Thyroid gland (tissue), 4 donors: Measurements from ENCODE around the gene ZFP92. TPM values are rescaled to one million over a fixed set of nuclear protein-coding genes. Genes with fewer than 3 reads are reported as not detected.

ENCODE experiments used
- DNase-seq, 2 donors: peaks; one replicate each; pipeline ENCODE4 v3.0.0-alpha.2; 2019
- H3K27ac ChIP-seq, 3 donors: fragments of 200-600 bp; sonication (generic); 1 replicate in 2 of 3; 2 replicates in 1 of 3; pipeline ENCODE4 v1.5.1; 2016 to 2019; ENCODE audit warnings: mild to moderate bottlenecking in 1 of 3, moderate library complexity in 1 of 3
- H3K27me3 ChIP-seq: fragments of 200-600 bp; sonication (generic); one replicate; pipeline ENCODE4 v1.5.1; 2019
- H3K36me3 ChIP-seq, 2 donors: fragments of 200-600 bp; sonication (generic); one replicate each; pipeline ENCODE4 v1.5.1; 2016 to 2019
- H3K4me1 ChIP-seq, 2 donors: fragments of 200-600 bp; sonication (generic); one replicate each; pipeline ENCODE4 v1.5.1; 2017 to 2019
- H3K4me3 ChIP-seq, 3 donors: fragments of 200-600 bp; sonication (generic); replicated peaks in 1 of 3; 1 replicate in 2 of 3; 2 replicates in 1 of 3; pipeline ENCODE4 v1.5.1; 2016; ENCODE audit warnings: mild to moderate bottlenecking in 1 of 3
- H3K9me3 ChIP-seq: fragments of 200-600 bp; sonication (generic); one replicate; pipeline ENCODE4 v1.5.1; 2017
- CTCF ChIP-seq, 6 experiments: fragments of 200-600 bp in 3 of 6; fragments of 450-650 bp in 3 of 6; sonication (generic) in 3 of 6; IDR thresholded peaks; one replicate each; pipeline ENCODE4 v1.5.1; 2016 to 2019; ENCODE audit warnings: antibody characterized with exemption in 6 of 6, mild to moderate bottlenecking in 2 of 6, inconsistent platforms in 1 of 6, moderate library complexity in 1 of 6
- POLR2A ChIP-seq, 2 donors: fragments of 450-650 bp; IDR thresholded peaks; one replicate each; pipeline ENCODE4 v1.6.1; 2017; ENCODE audit warnings: antibody characterized with exemption in 2 of 2, mild to moderate bottlenecking in 2 of 2, moderate library complexity in 1 of 2
- WGBS, 2 donors: methylation state at CpG; one replicate each; pipeline ENCODE4 v1.1.5; 2017; 5-methylcytosine and 5-hydroxymethylcytosine counted together
- intact Hi-C: fragments of 100-400 bp; cut with DNase I; formaldehyde crosslinking; loops from one replicate; pipeline ENCODE4 v1.15.1; 2023
- total RNA-seq, 4 donors: library from RNA; depleted of rRNA; stranded (reverse); fragments of >200 nt; gene quantifications; one replicate each; pipeline ENCODE4 v1.2.3, GENCODE V29; 2016

ZFP92 gene
- total RNA-seq, 4 donors from 2014 or later, result 1.1 to 1.8 (median 1.4) TPM

- 77 to 100% methylated on average over 2 to 5 of the region's 13 CpGs for WGBS, 2 donors
- H3K9me3 ChIP-seq, result no peaks in the 10 kb centered on the region
- H3K27ac ChIP-seq, result no peak overlapping the region
- TF ChIP-seq CTCF (IDR thresholded peaks at IDR 0.05) (no peak), POLR2A (IDR thresholded peaks at IDR 0.05) (no peak)
- no peaks in the 10 kb centered on the region for H3K36me3 ChIP-seq
- intact Hi-C loops, result no loop called here
- DNase-seq, result no peak
- no peaks in the 10 kb centered on the region for H3K4me1 ChIP-seq
- no peaks in the 10 kb centered on the region for H3K27me3 ChIP-seq
- no peak overlapping the region for H3K4me3 ChIP-seq
These were observed 29.4 kb downstream of the ZFP92 start for GRCh38 chrX:153440556-153441135.

- Histone ChIP-seq H3K9me3 (no peaks in the 10 kb centered on the region), H3K4me1 (no peaks in the 10 kb centered on the region), H3K27me3 (no peaks in the 10 kb centered on the region), H3K4me3 (no peak overlapping the region), H3K27ac (no peak overlapping the region), H3K36me3 (no peaks in the 10 kb centered on the region)
- TF ChIP-seq CTCF (IDR thresholded peaks at IDR 0.05) (no peak), POLR2A (IDR thresholded peaks at IDR 0.05) (no peak)
- intact Hi-C loops, result no loop called here
- 75 to 86% methylated on average over 7 of the region's 7 CpGs for WGBS, 2 donors
- no peak for DNase-seq
These were observed 30.0 kb downstream of the ZFP92 start for GRCh38 chrX:153441296-153441695.

DNA sequence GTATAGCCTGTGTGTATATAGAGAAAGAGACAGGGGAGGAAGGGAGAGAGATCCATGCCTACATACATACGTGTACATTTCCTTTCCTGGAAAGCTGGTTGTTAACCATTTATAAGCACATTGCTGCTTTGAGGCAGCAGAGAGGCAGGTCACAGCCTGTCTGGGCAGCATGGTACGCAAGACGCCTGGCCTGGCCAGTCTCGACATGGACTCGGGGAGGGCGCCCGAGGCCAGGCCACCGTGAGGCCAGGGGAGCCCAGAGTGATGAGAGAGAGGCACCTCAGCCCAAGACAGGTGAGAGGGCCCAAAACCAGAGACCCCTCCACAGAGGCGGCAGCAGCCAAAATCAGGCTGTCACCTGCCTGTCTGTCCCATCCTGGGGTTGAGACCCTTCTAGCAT is 30.7 kb downstream of the ZFP92 start:
- no peaks in the 10 kb centered on the region for H3K27me3 ChIP-seq
- H3K36me3 ChIP-seq, result no peaks in the 10 kb centered on the region
- intact Hi-C loops, result no loop called here
- no peak overlapping the region for H3K27ac ChIP-seq
- no peaks in the 10 kb centered on the region for H3K9me3 ChIP-seq
- no peak overlapping the region for H3K4me3 ChIP-seq
- H3K4me1 ChIP-seq, result no peaks in the 10 kb centered on the region
- no peak for DNase-seq
- 57 to 67% methylated on average over 2 to 7 of the region's 9 CpGs for WGBS, 2 donors
- TF ChIP-seq POLR2A (IDR thresholded peaks at IDR 0.05) (no peak), CTCF (IDR thresholded peaks at IDR 0.05) (no peak)

- H3K4me3 ChIP-seq, result no peak overlapping the region
- no peaks in the 10 kb centered on the region for H3K4me1 ChIP-seq
- WGBS, 2 donors, result 81 to 100% methylated on average over 3 to 4 of the region's 5 CpGs
- no peaks in the 10 kb centered on the region for H3K27me3 ChIP-seq
- TF ChIP-seq POLR2A (IDR thresholded peaks at IDR 0.05) (no peak), CTCF (IDR thresholded peaks at IDR 0.05) (no peak)
- H3K27ac ChIP-seq, result no peak overlapping the region
- intact Hi-C loops, result no loop called here
- no peaks in the 10 kb centered on the region for H3K36me3 ChIP-seq
- no peak for DNase-seq
- no peaks in the 10 kb centered on the region for H3K9me3 ChIP-seq
These were observed 31.2 kb downstream of the ZFP92 start for GRCh38 chrX:153442463-153442862.

- intact Hi-C loops, result no loop called here
- no peaks in the 10 kb centered on the region for H3K9me3 ChIP-seq
- H3K36me3 ChIP-seq, result no peaks in the 10 kb centered on the region
- no peak for DNase-seq
- no peaks in the 10 kb centered on the region for H3K27me3 ChIP-seq
- no peaks in the 10 kb centered on the region for H3K4me1 ChIP-seq
- H3K4me3 ChIP-seq, result no peak overlapping the region
- WGBS, 2 donors, result 91% methylated on average over 6 of the region's 25 CpGs; no CpG with 5 or more reads in 1 of the 2 donors
- TF ChIP-seq CTCF (IDR thresholded peaks at IDR 0.05) (no peak), POLR2A (IDR thresholded peaks at IDR 0.05) (no peak)
- no peak overlapping the region for H3K27ac ChIP-seq
These were observed 32.4 kb downstream of the ZFP92 start for GRCh38 chrX:153443476-153444332.
